Left ventricle myocardium inferior (tissue), 1 donor: ENCODE data around the gene USH2A. TPM values are rescaled to one million over a fixed set of nuclear protein-coding genes. Genes with fewer than 3 reads are reported as not detected.

Source experiments
- DNase-seq: peaks from one replicate; pipeline ENCODE4 v3.0.0-alpha.2; 2020
- H3K27ac ChIP-seq: fragments of 200-600 bp; replicated peaks from 2 replicates; pipeline ENCODE4 v1.8.0; 2021
- H3K27me3 ChIP-seq: fragments of 200-600 bp; 2 replicates; pipeline ENCODE4 v1.8.0; 2021; ENCODE audit warnings: low read depth
- H3K36me3 ChIP-seq: fragments of 200-600 bp; 2 replicates; pipeline ENCODE4 v1.8.0; 2021
- H3K4me1 ChIP-seq: fragments of 200-600 bp; 2 replicates; pipeline ENCODE4 v1.8.0; 2021
- H3K4me3 ChIP-seq: fragments of 200-600 bp; 2 replicates; pipeline ENCODE4 v1.8.0; 2021; ENCODE audit warnings: mild to moderate bottlenecking, moderate library complexity
- H3K9me3 ChIP-seq: fragments of 200-600 bp; replicated peaks from 2 replicates; pipeline ENCODE4 v1.8.0; 2021
- CTCF ChIP-seq: fragments of 200-600 bp; IDR thresholded peaks from 2 replicates; pipeline ENCODE4 v1.8.0; 2021; ENCODE audit warnings: antibody characterized with exemption, mild to moderate bottlenecking, borderline replicate concordance
- intact Hi-C: fragments of 100-400 bp; cut with micrococcal nuclease; formaldehyde crosslinking; loops from one replicate; pipeline ENCODE4 v1.11.0; 2022
- total RNA-seq: library from RNA; stranded (reverse); fragmentation: NEBNext Ultra II Directional; extraction: Animal tissue kit (Norgen Biotek cat#: 25700); gene quantifications from one replicate; pipeline ENCODE4 v1.2.1, GENCODE V29; 2021
- donor health status: DM: no; HTN: yes; CAD: no; lungs with severe emphysema.

The USH2A gene
- total RNA-seq, 1 donor from 2014 or later, result 3.6 TPM

DNA sequence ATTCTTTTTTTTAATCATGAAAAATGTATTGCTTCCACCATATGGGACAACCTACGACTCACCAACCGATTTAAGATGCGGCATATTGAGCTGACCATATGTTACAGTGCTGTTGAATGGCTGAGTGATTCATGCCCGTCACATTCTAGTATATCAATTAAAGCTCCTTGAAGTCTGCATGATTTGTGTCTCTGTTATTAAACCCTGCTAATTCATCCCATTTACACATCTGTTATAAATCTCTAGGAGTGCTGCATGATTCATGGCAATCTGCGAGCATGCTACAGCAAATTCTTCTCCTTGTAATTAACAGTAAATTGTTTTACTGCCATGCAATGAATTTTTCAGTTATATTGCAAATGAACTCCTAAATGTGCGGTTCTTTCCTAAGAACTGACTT, 239.8 kb downstream of the USH2A start:
- intact Hi-C loops, result no loop called here
- no peaks in the 10 kb centered on the region for H3K27me3 ChIP-seq
- no peak overlapping the region for H3K27ac ChIP-seq
- no peak for TF ChIP-seq CTCF
- no peak for DNase-seq
- H3K4me3 ChIP-seq, result no peak overlapping the region
- no peaks in the 10 kb centered on the region for H3K9me3 ChIP-seq
- H3K4me1 ChIP-seq, result no peaks in the 10 kb centered on the region
- H3K36me3 ChIP-seq, result no peaks in the 10 kb centered on the region

DNA sequence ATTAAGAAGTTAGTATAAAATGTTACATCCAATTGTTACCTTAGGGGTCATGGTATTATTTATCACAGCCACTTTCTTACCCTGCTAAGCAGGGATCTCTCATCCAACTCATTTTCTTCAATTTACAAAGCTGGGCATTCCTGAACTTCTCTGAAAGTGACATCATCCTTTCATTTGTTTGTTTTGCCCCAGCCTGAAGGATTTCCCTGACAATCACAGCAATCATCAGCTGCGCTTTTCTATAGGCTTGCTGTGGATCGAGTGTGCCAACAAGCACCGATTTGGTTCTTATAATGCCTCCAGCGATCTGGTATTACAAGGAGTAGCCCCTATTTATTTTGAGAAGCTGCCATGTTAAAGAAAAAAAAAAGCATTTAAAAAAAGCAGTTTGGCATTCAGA, 240.2 kb downstream of the USH2A start:
- Histone ChIP-seq H3K36me3 (no peaks in the 10 kb centered on the region), H3K4me1 (no peaks in the 10 kb centered on the region), H3K27me3 (no peaks in the 10 kb centered on the region), H3K27ac (no peak overlapping the region), H3K9me3 (no peaks in the 10 kb centered on the region), H3K4me3 (no peak overlapping the region)
- no peak for TF ChIP-seq CTCF
- intact Hi-C loops, result no loop called here
- DNase-seq, result no peak

DNA sequence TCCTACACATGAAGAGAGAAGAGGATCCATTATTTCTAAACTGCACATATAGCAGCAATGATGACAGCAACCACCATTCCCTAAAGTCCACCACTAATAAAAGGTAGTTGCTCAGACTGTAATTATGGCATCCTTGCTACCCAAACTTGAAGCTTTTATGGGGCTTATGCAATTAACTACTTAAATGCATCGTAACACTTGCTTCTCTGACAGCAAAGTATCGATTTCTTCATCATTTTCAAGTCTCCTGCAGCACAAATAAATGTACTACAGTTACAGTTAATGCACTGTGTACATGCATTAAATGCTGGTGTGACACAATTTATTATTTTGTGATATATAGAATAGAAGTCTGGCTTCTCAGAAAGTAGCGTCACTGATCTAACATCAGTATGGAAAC, 241.7 kb downstream of the USH2A start:
- no peak overlapping the region for H3K27ac ChIP-seq
- no peak for TF ChIP-seq CTCF
- no peak overlapping the region for H3K4me3 ChIP-seq
- no peaks in the 10 kb centered on the region for H3K27me3 ChIP-seq
- no peaks in the 10 kb centered on the region for H3K9me3 ChIP-seq
- H3K4me1 ChIP-seq, result no peaks in the 10 kb centered on the region
- no peaks in the 10 kb centered on the region for H3K36me3 ChIP-seq
- no peak for DNase-seq
- intact Hi-C loops, result no loop called here

GRCh38 chr1:216178281-216178680, 245.0 kb downstream of the USH2A start:
- intact Hi-C loops, result no loop called here
- Histone ChIP-seq H3K27me3 (no peaks in the 10 kb centered on the region), H3K4me3 (no peak overlapping the region), H3K4me1 (no peaks in the 10 kb centered on the region), H3K9me3 (no peaks in the 10 kb centered on the region), H3K36me3 (no peaks in the 10 kb centered on the region), H3K27ac (no peak overlapping the region)
- DNase-seq, result no peak
- TF ChIP-seq CTCF, result no peak

GRCh38 chr1:216176970-216177369, 246.3 kb downstream of the USH2A start:
- Histone ChIP-seq H3K9me3 (no peaks in the 10 kb centered on the region), H3K27me3 (no peaks in the 10 kb centered on the region), H3K27ac (no peak overlapping the region), H3K36me3 (no peaks in the 10 kb centered on the region), H3K4me1 (no peaks in the 10 kb centered on the region), H3K4me3 (no peak overlapping the region)
- intact Hi-C loops, result no loop called here
- no peak for DNase-seq
- no peak for TF ChIP-seq CTCF

GRCh38 chr1:216175714-216176113, 247.5 kb downstream of the USH2A start:
- no peak for DNase-seq
- Histone ChIP-seq H3K36me3 (no peaks in the 10 kb centered on the region), H3K4me1 (no peaks in the 10 kb centered on the region), H3K4me3 (no peak overlapping the region), H3K27ac (no peak overlapping the region), H3K9me3 (no peaks in the 10 kb centered on the region), H3K27me3 (no peaks in the 10 kb centered on the region)
- intact Hi-C loops, result no loop called here
- no peak for TF ChIP-seq CTCF
